ENCODE results near the gene JRKL. TPM values are rescaled to one million over a fixed set of nuclear protein-coding genes. Genes with fewer than 3 reads are reported as not detected.

The JRKL gene
- total RNA-seq = 10 to 100 TPM; 18.3 to 20.0 TPM
- polyA plus RNA-seq = 1 to 10 TPM; 1.9 to 4.0 TPM

DNA sequence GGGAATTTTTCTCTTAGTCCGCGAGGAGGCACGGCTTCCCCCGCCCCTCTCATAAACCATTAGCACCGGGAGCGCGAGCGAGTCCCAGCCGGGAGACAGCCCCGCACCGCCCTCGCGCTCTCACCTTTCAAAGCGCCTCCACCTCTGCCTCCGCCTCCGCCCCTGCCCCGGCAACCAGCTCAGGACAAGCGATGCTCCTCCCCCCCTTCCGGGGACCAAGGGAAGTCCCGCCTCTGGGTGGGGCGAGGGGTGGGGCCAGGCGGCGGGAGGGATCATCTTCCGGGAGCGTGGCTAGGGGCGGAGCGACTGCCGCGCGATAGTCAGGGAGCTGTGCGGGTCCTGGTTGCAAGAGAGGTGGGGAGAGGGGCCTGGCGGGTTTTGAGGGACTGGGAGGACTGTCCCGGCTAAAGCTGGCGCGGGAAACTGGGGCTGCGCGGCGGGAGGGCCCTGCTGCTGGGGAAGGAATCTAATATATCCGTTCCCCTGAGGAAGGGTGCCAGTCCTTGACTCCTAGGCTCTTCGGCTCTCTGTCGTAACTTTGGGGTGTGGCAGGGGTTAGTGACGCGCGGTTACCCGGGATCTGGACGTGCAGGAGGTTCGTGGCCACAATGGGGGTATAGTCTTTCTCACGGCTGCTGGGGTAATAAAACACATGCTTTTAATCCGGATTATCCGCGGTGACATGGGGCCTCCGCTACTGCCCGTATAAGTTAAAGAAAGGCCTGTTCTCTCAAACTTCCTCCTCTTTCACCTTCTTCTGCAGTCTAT, at the start of gene JRKL, which contains the start of gene CCDC82:
Gene JRKL (plus strand): TSS at position 294 of the 768 bp plus-strand sequence. CDS start 637 bp downstream, outside the sequence.
Gene CCDC82 (minus strand): TSS at position 193 of the 768 bp plus-strand sequence. CDS start 5,165 bp downstream, outside the sequence.
- H3K27ac Mint-ChIP-seq = peak within 1 kb of the TSS; percentile 91 to 98 (median 97)
- Histone ChIP-seq H3K36me3 (ENCODE audit: insufficient read depth, low read length) (no peaks in the 10 kb centered on the region), H3K9me3 (ENCODE audit: control insufficient read depth in 1 of 2, low read length in 2 of 2) (no peaks in the 10 kb centered on the region), H3K27me3 (ENCODE audit: insufficient read depth, low read length) (no peaks in the 10 kb centered on the region), H3K4me3 (ENCODE audit: low read length in 2 of 2) (peak within 1 kb of the TSS; percentile 85 to 93), H3K27ac (ENCODE audit: low read depth, low read length) (peak within 1 kb of the TSS; percentile 79), H3K4me1 (ENCODE audit: insufficient read depth, low read length) (peaks cover 36% of the 10 kb centered on the region)
- CTCF ChIA-PET (ENCODE audit: partially characterized antibody) = interaction anchor here (1.1 to 3.5 kb wide), 9 partner anchors 10 to 685 kb away, joined by 3 to 42 read pairs (median 7); partner anchors contain the start of gene MAML2
- H3K36me3 Mint-ChIP-seq = peaks cover 0 to 9% of the 10 kb centered on the region in 2 donors
- DNase-seq = peak; percentile 97 to 99 (median 98)
- intact Hi-C loops (cut with micrococcal nuclease) = loop anchor here (1.0 to 5.0 kb wide), 10 partner anchors 47 to 1898 kb away; partner anchors contain the start of genes ANKRD49, CEP57, CWC15 and KDM4D
- H3K4me1 Mint-ChIP-seq = peaks cover 22 to 59% (median 37%) of the 10 kb centered on the region in 4 donors
- POLR2A ChIA-PET (ENCODE audit: partially characterized antibody) = interaction anchor here (0.7 to 3.3 kb wide), 27 partner anchors 10 to 1322 kb away, joined by 3 to 38 read pairs (median 3); partner anchors contain the start of genes CEP57, FAM76B, MAML2 and SRSF8
- H3K27me3 Mint-ChIP-seq = no peaks in the 10 kb centered on the region
- H3K4me3 Mint-ChIP-seq = peak within 1 kb of the TSS; percentile 92 to 98 (median 94)
- H3K9me3 Mint-ChIP-seq = peaks cover 0 to 1% (median 0%) of the 10 kb centered on the region in 8 donors

- intact Hi-C loops (cut with micrococcal nuclease) = loop anchor here (5.0 kb wide), 1 partner anchor 33 kb away; no protein-coding TSS in a partner anchor
- H3K9me3 Mint-ChIP-seq = no peaks in the 10 kb centered on the region
- peaks cover 60% of the 10 kb centered on the region for H3K4me1 ChIP-seq (ENCODE audit: insufficient read depth, low read length)
- H3K27me3 Mint-ChIP-seq = no peaks in the 10 kb centered on the region
- ChIA-PET POLR2A (ENCODE audit: partially characterized antibody) (interaction anchor here (0.9 to 7.4 kb wide), 22 partner anchors 10 to 1273 kb away, joined by 3 to 76 read pairs (median 6); partner anchors contain the start of genes CCDC82, FAM76B and JRKL), CTCF (ENCODE audit: partially characterized antibody) (interaction anchor here (0.7 to 7.7 kb wide), 25 partner anchors 9 to 327 kb away, joined by 3 to 258 read pairs (median 26); no protein-coding TSS in a partner anchor)
- peak overlapping the region; percentile 91 to 98 (median 94) for H3K4me3 Mint-ChIP-seq
- H3K4me1 Mint-ChIP-seq = peaks cover 38 to 72% (median 52%) of the 10 kb centered on the region in 4 donors
- DNase-seq = no peak
- H3K27ac ChIP-seq (ENCODE audit: low read depth, low read length) = peak overlapping the region; percentile 75
- peak overlapping the region; percentile 60 to 78 for H3K4me3 ChIP-seq (ENCODE audit: low read length in 2 of 2)
- H3K36me3 ChIP-seq (ENCODE audit: insufficient read depth, low read length) = no peaks in the 10 kb centered on the region
- H3K27me3 ChIP-seq (ENCODE audit: insufficient read depth, low read length) = no peaks in the 10 kb centered on the region
- H3K27ac Mint-ChIP-seq = peak overlapping the region; percentile 86 to 97 (median 96)
- H3K36me3 Mint-ChIP-seq = peaks cover 12 to 43% of the 10 kb centered on the region in 2 donors
- no peaks in the 10 kb centered on the region for H3K9me3 ChIP-seq (ENCODE audit: control insufficient read depth in 1 of 2, low read length in 2 of 2)
These were observed 49.3 kb upstream of the JRKL start for GRCh38 chr11:96340555-96340885.

DNA sequence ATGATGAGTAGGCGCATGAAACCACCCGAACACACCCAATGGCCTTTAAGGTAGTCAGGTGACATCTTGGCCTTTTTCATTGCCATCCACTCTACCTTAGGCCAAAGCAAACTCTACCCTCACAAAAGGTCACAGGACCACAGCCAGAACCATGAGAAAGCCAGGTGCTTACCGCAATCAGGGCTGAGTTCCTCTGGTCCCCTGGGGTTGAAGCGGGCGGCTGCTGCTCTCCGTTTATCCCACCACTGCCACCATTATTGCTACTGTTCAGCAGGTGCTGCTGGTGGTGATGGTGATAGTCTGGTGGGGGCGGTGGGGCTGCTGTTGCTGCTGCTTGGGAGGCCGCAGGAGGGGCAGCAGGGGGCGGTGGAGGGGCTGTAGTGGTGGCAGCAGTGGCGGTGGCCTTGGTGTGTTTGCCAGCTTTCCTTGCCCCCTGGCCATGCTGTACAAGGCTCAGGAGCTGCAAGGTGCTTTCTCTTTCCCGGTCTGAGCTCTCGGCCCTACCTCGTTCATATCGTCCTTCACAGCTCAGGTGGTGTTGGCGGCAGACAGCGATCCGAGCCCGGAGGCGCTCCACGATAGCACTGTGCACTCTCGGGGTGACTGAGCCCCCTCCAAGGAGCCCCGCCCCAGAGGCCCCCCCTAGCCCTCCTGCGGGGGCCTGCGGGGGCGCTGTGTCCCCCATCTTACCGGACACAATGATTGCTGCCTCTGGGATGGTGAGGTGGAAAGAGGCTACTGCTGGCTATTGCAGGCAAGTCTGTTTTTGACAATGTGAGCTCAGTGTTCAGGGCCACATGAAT, 48.4 kb upstream of the JRKL start:
- Histone ChIP-seq H3K4me1 (ENCODE audit: insufficient read depth, low read length) (peaks cover 51% of the 10 kb centered on the region), H3K27me3 (ENCODE audit: insufficient read depth, low read length) (no peaks in the 10 kb centered on the region), H3K27ac (ENCODE audit: low read depth, low read length) (peak overlapping the region; percentile 75), H3K9me3 (ENCODE audit: control insufficient read depth in 1 of 2, low read length in 2 of 2) (no peaks in the 10 kb centered on the region), H3K36me3 (ENCODE audit: insufficient read depth, low read length) (no peaks in the 10 kb centered on the region), H3K4me3 (ENCODE audit: low read length in 2 of 2) (peak overlapping the region; percentile 60 to 78)
- Mint-ChIP-seq H3K27ac (peak overlapping the region; percentile 86 to 97 (median 96)), H3K4me1 (peaks cover 33 to 63% (median 44%) of the 10 kb centered on the region in 4 donors), H3K9me3 (no peaks in the 10 kb centered on the region), H3K36me3 (peaks cover 4 to 36% of the 10 kb centered on the region in 2 donors), H3K4me3 (peak overlapping the region; percentile 91 to 98 (median 94)), H3K27me3 (no peaks in the 10 kb centered on the region)
- ChIA-PET POLR2A (ENCODE audit: partially characterized antibody) (interaction anchor here (0.6 to 7.4 kb wide), 30 partner anchors 23 to 1275 kb away, joined by 3 to 76 read pairs (median 9); partner anchors contain the start of genes CCDC82, CEP57, FAM76B and JRKL), CTCF (ENCODE audit: partially characterized antibody) (interaction anchor here (0.6 to 7.7 kb wide), 50 partner anchors 10 to 508 kb away, joined by 3 to 258 read pairs (median 20); partner anchors contain the start of genes CCDC82 and JRKL)
- DNase-seq = peak; percentile 68 to 80 (median 70)
- intact Hi-C loops (cut with micrococcal nuclease) = loop anchor here (2.0 to 5.0 kb wide), 4 partner anchors 34 to 1191 kb away; partner anchors contain the start of gene CEP57

DNA sequence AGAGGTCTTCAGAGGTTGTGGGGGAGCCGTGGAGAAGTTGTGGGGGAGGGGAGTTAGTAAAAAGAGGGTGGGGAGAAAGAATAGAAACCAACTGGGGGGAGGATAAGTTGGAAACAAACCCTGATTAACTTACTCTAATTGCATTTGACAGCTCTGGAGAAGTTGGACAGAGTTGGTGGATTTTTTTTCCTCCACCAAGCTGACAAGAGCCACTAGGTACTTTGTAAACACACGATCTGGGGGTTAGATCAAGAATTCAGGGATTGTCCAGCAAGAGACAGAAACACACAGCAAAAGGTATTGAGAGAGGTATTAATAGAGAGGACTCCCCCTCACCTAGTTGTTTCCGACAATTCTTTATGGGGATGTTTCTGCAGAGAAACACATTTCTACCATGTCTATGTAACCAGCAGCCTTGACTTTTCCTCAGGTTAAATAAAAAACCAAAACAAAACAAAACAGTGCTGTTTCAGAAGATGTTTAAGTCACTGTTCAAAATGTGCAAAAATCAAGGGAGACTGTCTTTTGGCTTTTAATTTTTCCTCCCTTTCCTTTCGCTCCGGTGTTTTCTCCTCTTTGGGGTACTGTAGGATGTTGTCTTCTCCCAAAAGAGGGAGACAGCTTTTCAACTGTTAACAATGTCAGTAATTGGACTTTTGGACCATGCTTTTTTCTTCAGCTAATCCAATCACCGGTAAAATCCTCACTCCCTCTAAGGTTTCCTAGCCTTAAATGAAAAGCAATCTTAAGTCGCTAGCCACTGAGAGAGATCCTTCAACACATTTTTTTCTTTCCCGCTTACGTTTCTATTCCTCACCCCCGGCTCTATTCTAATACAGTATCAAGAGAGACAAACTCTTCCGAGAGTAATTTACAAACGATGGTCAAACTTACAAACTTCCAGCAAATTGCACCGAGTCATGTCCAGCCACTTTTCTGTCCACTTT, 47.5 kb upstream of the JRKL start:
- H3K4me1 Mint-ChIP-seq = peaks cover 30 to 55% (median 39%) of the 10 kb centered on the region in 4 donors
- intact Hi-C loops (cut with micrococcal nuclease) = loop anchor here (2.0 to 5.0 kb wide), 4 partner anchors 35 to 1191 kb away; partner anchors contain the start of gene CEP57

DNA sequence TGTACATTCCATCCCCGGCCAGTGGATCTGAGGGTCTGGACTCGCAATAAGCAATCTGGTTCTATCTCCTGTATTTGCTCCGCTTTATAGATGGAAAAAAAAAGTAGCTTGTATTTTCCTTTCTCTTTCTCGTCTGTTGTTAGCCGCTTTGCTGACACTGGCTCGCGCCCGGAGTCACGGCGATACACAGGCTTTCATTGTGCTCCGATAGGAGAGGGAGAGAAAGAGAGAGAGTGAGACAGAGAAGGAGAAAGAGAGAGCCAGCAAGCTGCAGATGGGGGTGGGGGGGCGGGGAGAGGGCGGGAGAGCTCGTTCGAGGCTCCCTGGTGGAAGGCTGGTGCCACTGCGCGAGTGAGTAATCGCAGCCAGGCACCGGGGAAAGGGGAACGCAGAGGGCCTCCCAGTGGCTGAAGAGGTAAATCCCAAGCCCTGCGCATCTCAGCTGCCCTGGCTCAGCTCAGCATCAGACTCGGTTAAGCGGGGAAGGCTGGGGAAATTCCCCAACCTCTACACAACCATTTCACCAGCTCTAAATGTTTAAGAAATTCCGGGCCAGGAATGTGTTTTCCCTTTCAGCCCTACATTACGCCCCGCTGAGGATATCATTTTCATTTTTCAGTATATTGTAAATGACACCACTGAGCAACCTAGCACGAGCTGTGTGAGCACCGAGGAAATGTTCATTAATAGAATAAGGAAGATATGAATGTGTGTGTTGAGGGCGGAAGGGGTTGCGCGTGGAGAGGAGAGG, 46.7 kb upstream of the JRKL start, which contains the start of gene MAML2:
Gene MAML2 (minus strand): TSS at position 235 of the 751 bp plus-strand sequence. CDS start 1,300 bp downstream, outside the sequence.
- H3K4me3 ChIP-seq (ENCODE audit: low read length in 2 of 2) = peak within 1 kb of the TSS; percentile 60 to 78
- ChIA-PET POLR2A (ENCODE audit: partially characterized antibody) (interaction anchor here (0.5 to 7.4 kb wide), 54 partner anchors 11 to 1275 kb away, joined by 3 to 76 read pairs (median 4); partner anchors contain the start of genes CCDC82, CEP57, FAM76B and JRKL), CTCF (ENCODE audit: partially characterized antibody) (interaction anchor here (0.6 to 7.7 kb wide), 114 partner anchors 8 to 1282 kb away, joined by 3 to 258 read pairs (median 7); partner anchors contain the start of genes CCDC82, CEP57, FAM76B and JRKL)
- H3K36me3 Mint-ChIP-seq = peaks cover 4 to 29% of the 10 kb centered on the region in 2 donors
- H3K27ac ChIP-seq (ENCODE audit: low read depth, low read length) = peak within 1 kb of the TSS; percentile 75
- no peaks in the 10 kb centered on the region for H3K27me3 Mint-ChIP-seq
- peaks cover 34% of the 10 kb centered on the region for H3K4me1 ChIP-seq (ENCODE audit: insufficient read depth, low read length)
- DNase-seq = peak; percentile 84 to 96 (median 89)
- no peaks in the 10 kb centered on the region for H3K27me3 ChIP-seq (ENCODE audit: insufficient read depth, low read length)
- H3K27ac Mint-ChIP-seq = peak within 1 kb of the TSS; percentile 86 to 97 (median 96)
- no peaks in the 10 kb centered on the region for H3K9me3 ChIP-seq (ENCODE audit: control insufficient read depth in 1 of 2, low read length in 2 of 2)
- intact Hi-C loops (cut with micrococcal nuclease) = loop anchor here (1.0 to 5.0 kb wide), 11 partner anchors 36 to 1192 kb away; partner anchors contain the start of genes CCDC82 and CEP57
- no peaks in the 10 kb centered on the region for H3K9me3 Mint-ChIP-seq
- H3K4me3 Mint-ChIP-seq = peak within 1 kb of the TSS; percentile 91 to 98 (median 94)
- H3K4me1 Mint-ChIP-seq = peaks cover 23 to 46% (median 30%) of the 10 kb centered on the region in 4 donors
- no peaks in the 10 kb centered on the region for H3K36me3 ChIP-seq (ENCODE audit: insufficient read depth, low read length)

More for the DNA sequence above, 47.5 kb upstream of the JRKL start:
- peaks cover 4 to 36% of the 10 kb centered on the region in 2 donors for H3K36me3 Mint-ChIP-seq
- H3K4me3 Mint-ChIP-seq = peak overlapping the region; percentile 91 to 98 (median 94)
- no peaks in the 10 kb centered on the region for H3K27me3 Mint-ChIP-seq
- POLR2A ChIA-PET (ENCODE audit: partially characterized antibody) = interaction anchor here (0.5 to 7.4 kb wide), 54 partner anchors 12 to 1275 kb away, joined by 3 to 76 read pairs (median 4); partner anchors contain the start of genes CCDC82, CEP57, FAM76B and JRKL
- Histone ChIP-seq H3K36me3 (ENCODE audit: insufficient read depth, low read length) (no peaks in the 10 kb centered on the region), H3K4me1 (ENCODE audit: insufficient read depth, low read length) (peaks cover 42% of the 10 kb centered on the region), H3K27me3 (ENCODE audit: insufficient read depth, low read length) (no peaks in the 10 kb centered on the region), H3K27ac (ENCODE audit: low read depth, low read length) (peak overlapping the region; percentile 75), H3K9me3 (ENCODE audit: control insufficient read depth in 1 of 2, low read length in 2 of 2) (no peaks in the 10 kb centered on the region), H3K4me3 (ENCODE audit: low read length in 2 of 2) (peak overlapping the region; percentile 60 to 78)
- H3K9me3 Mint-ChIP-seq = no peaks in the 10 kb centered on the region
- peak in 4 of 5 donors; percentile 5 to 35 (median 14) for DNase-seq
- CTCF ChIA-PET (ENCODE audit: partially characterized antibody) = interaction anchor here (0.6 to 7.7 kb wide), 112 partner anchors 8 to 1190 kb away, joined by 3 to 258 read pairs (median 7); partner anchors contain the start of genes CCDC82, CEP57, FAM76B and JRKL
- peak overlapping the region; percentile 86 to 97 (median 96) for H3K27ac Mint-ChIP-seq
